ENCODE measurements around the gene SHC3.

GRCh38 chr9:89037891-89038290 lies 140.7 kb downstream of the SHC3 start:
- TF ChIP-seq POLR2AphosphoS5 (IDR thresholded peaks at IDR 0.05) (no peak), CTCF (IDR thresholded peaks at IDR 0.05) (no peak), POLR2A (IDR thresholded peaks at IDR 0.05) (no peak)

Measured in gastroesophageal sphincter (tissue), 3 donors.